ENCODE measurements around the gene HIPK4.

DNA sequence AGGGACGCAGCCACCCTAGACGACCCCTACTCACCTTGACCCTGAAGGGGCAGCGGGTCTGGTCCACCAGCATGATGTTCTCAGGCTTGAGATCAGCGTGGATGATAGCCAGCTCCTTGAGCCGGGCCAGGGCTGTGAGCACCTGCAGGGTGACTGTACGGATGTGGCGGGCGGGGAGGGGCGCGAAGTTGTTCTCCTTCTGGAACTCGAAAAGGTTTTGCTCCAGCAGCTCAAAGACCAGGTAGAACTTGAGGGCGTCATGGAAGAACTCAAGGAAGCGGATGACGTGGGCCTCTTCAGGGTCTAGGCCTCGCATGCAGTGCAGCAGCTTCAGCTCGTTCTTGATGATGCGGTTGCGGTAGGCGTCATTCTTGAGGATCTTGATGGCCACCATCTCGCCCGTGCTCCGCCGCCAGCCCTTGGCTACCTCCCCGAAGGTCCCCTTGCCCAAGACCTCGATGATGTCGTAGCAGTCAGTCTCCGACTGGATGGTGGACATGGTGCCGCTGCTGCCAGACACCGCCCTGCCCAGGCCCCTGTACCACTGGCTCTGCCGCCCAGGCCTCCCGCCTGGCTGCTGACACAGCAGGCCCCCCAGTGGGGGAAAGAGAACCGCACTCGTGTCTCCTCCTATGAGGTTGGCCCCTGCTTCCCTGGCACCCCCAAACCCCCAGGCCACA, 437 bp downstream of the HIPK4 start:
- TF ChIP-seq EZH2 (IDR thresholded peaks at IDR 0.05; ENCODE audit: insufficient read depth, poor library complexity, severe bottlenecking) (no peak), EZH2phosphoT487 (IDR thresholded peaks at IDR 0.05; ENCODE audit: insufficient read depth, low read depth) (no peak)
